Stimulated activated CD4-positive, alpha-beta T cell treated with anti-CD3 and anti-CD28 coated beads, Interleukin-1b, Interleukin-23, amount 100 ng/mL, for 4 hours (primary cell): ENCODE data around the gene CPNE6.
A peak's percentile ranks its signal among the peaks of the same experiment; 100 is the strongest.

Experiments
- DNase-seq, 2 donors: peaks; one replicate each; pipeline ENCODE4 v3.0.0-alpha.2; 2020; ENCODE audit warnings: low read depth in 2 of 2

Gene CPNE6

GRCh38 chr14:24054646-24055045 lies 16.7 kb upstream of the CPNE6 start:
- no peak for DNase-seq

DNA sequence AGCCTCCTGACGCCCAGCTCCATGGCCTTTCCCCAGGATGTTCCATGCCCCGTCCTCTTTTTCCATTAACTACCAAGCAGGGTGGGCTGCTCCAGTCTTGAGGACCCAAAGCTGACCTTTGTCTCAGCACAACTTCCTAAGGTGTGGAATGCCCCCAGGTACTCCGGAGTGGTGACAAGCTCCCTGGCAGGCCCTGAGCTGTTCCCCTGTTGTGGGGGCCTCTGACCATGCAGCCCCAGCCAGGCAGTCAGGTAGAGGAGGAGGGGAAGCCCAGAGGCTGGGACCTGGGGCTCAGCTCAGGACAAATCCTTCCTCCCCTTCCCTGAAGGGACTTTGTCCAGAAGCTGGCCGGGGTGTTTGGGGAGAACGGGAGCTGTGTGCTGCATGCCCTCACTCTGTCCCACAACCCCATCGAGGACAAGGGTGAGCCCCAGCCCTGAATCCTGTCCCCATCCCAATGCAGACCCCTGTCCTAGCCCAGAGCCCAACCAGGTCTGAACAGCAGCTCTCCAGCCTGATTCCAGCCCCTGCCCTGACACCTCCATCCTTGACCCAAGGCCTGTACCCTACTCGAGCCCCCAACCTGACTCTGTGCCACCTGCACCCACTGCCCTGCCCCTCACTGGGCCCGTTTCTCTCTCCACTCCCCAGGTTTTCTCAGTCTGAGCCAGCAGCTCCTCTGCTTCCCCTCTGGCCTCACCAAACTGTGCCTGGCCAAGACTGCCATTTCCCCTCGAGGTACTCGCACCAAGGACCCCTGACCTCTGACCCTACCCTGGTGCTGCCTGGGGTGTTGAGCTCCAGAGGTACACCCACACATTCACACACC lies 15.2 kb upstream of the CPNE6 start:
- DNase-seq, result no peak

DNA sequence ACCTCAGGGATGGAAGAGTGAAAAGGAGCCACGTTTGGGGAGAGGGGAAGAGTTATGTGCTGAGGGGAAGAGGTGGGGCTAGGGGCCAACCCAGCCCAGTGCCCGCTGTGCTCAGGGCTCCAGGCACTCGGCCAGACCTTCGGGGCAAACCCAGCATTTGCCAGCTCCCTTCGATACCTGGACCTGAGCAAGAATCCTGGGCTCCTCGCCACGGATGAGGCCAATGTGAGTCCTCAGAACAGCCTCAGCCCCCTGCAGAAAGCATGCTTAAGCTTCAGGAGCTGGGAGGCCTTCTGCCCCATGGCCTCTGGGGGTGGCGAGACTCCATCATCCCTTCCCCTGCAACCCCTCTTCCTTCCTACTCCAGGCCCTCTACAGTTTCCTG lies 14.6 kb upstream of the CPNE6 start:
- DNase-seq, result no peak

- no peak for DNase-seq
Measured at GRCh38 chr14:24057271-24057670, 14.1 kb upstream of the CPNE6 start.

DNA sequence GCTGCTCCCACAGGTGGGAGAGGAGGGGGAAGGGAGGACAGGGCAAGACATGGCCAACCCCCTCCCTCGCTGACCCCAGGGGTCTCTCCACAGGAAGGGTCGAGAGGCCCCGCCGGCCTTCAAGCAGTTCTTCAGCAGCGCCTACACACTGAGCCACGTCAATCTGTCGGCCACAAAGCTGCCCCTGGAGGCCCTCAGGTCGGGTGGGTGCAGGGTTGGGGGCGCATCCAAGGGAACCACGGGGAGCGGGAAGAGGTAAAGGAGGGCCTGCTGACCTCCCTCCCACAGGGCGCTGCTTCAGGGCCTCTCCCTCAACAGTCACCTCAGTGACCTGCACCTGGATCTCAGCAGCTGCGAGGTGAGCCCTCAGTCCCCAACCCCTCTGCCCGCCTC lies 13.5 kb upstream of the CPNE6 start:
- DNase-seq, result no peak

DNA sequence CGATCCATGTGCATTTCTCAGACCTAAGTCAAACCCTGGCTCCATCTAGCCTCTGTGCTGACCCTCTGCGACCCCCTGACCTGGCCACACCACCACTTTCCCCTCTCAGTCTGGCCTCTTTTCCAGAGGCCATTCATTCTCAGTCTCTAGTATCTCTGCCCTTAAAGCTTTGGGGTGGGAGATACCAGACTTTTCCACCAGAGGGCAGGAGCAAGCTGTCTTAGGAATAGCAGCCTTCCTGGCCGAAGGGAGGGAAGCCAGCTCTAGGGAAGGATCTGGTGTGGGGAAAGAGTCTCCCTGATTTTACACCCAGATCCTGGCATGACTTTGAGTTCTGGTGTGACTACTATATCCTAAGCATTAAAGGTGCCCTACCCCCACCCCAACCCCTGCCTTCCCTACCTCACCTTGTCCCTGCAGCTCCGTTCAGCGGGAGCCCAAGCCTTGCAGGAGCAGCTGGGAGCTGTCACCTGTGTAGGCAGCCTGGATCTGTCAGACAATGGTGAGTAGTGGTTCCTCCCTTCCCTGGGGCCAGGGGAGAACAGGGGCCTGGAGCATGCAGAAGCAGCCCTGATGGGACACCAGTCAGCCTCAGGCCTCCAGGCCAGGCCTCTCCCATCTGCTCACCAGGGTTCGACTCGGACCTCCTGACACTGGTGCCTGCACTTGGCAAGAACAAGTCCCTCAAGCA lies 13.0 kb upstream of the CPNE6 start:
- peak in 1 of 2 donors; percentile 51 for DNase-seq

DNA sequence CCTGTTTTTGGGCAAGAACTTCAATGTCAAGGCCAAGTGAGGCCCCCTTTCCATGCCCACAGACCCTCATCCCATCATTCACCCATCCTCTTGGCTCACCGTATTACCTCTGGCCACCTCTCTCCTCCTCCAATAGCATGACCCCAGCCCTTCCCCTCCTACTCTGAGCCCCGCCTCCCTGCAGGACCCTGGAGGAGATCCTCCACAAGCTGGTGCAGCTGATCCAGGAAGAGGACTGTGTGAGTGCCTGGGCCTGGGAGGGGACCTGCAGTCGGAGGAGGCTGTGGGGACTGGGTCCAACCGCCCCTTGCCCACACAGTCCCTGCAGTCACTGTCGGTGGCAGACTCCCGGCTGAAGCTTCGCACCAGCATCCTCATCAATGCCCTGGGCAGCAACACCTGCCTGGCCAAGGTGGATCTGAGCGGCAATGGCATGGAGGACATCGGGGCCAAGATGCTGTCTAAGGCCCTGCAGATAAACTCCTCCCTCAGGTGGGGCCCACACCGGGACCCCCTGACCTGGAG lies 12.3 kb upstream of the CPNE6 start:
- no peak for DNase-seq

DNA sequence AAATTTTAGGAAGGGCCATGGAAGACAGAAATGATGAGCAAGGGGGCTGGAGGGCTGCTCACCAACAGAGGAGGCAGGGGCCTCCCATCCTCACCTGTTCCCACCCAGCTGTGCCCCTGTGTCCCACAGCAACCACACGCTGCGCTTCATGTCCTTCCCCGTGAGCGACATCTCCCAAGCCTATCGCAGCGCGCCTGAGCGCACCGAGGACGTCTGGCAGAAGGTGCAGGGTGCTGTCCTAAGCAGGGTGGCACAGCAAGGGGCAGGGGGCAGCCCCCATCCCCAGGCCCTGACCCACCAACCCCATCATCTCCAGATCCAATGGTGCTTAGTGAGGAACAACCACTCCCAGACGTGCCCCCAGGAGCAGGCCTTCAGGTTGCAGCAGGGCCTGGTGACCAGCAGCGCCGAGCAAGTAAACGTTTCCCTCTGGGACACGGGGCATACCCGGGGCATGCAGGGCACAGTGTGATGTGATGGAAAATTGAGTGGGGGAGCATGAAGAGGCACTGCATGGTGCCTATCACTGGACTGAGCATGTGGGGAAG lies 11.4 kb upstream of the CPNE6 start:
- DNase-seq, result no peak

- DNase-seq, result no peak
Measured at GRCh38 chr14:24060443-24060842, 10.9 kb upstream of the CPNE6 start.

DNA sequence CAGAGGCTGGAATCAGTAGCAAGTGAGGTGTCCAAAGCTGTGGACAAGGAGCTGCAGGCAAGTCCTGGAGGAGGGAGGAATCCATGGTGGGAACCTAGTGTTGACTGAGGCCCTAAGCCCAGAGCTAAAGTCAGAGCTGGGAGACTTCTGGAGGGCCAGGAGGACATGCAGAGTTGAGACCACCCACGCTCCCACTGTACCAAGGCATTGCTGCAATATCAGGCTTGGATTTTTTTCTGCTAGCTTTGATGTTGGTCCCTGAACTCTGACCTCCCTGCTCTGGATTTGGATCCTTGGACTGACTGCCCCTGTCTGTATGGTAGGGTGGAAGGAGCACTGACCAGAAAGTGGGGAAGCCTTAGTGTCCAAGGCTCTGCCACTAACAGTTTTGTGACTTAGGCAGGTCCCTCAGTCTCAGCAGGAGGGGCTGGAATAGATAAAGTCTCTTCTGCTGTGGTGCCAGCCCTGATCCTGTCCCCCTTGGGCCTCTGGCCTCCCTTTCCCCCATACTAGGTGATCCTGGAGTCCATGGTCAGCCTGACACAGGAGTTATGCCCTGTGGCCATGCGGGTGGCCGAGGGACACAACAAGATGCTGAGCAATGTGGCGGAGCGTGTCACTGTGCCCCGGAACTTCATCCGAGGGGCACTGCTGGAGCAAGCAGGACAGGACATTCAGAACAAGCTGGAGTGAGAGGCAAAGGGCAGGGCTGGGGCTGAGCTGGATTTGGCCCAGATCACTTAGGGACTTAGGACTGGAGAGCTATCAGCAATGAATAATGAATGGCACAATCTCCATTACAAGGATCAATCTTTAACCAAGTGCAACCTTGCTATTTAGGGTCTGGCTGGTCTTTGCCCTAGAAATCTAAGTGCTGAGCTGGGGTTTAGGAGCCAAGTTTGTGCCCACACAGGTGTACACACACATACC lies 10.1 kb upstream of the CPNE6 start:
- DNase-seq, result no peak

- DNase-seq, result no peak
Measured at GRCh38 chr14:24062216-24062980, 9.0 kb upstream of the CPNE6 start.

DNA sequence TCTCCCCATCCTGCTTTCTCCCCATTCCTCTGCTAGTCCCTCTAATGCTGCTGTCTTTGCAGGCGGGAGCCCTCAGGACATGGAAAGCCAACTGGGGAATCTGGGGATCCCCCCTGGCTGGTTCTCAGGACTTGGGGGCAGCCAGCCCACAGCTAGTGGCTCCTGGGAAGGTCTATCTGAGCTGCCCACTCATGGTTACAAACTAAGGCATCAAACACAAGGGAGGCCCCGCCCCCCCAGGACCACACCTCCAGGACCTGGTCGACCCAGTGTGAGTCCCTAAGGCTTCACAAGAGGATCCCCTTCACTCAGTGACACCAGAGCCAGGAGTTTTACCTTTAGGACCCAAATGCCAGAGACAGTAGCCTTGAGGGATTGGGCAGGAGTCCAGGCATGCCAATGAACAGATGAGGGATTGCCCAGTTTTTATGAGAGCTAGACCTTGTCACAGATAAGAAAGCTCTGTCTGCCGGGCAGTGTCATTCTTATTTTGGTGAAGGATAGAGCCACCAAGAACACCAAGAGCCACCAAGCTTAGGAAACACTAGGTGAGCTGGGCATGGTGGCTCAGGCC lies 8.0 kb upstream of the CPNE6 start:
- no peak for DNase-seq

DNA sequence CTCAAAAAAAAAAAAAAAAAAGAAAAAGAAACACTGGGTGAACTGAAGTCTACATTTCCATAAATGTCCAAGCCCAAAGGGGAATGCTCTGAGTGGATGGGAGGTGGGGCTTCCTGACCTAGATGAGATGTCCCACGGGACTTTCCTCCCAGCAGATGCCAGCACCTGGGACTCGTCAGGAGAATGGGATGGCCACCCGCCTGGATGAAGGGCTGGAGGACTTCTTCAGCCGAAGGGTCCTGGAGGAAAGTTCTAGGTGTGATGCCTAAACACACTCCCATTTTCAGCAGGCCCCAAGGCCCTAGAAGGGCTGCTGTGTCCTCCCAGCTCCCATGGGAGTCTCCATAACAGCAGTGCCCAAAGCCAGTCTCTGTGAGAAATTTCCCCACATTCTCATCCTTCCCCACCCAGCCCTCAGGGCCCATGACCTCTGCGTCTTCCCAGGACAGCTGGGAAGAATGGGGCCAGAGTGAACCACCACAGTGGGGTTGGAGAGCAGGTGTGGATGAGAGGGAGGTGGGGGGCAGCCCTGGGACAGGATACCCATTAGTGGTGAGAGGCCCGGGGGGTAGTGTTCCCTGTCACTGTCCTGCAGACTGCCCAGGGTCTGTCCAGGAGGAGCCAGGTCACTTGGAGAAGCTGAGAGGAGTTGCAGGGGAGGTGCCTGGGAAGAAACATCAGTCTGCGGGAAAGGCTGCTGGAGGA lies 7.1 kb upstream of the CPNE6 start:
- DNase-seq, result no peak

DNA sequence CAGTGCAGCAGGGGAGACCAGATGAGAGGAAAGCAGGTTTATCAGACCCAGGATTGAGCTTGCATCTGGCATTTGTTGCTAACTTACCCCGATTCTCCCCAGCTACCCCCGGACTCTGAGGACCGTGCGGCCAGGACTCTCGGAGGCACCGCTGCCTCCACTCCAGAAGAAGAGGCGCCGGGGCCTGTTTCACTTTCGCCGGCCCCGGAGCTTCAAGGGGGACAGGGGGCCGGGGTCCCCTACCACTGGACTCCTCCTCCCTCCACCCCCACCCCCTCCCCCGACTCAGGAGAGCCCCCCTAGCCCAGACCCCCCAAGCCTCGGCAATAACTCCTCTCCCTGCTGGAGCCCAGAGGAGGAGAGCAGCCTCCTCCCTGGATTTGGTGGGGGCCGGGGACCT lies 6.5 kb upstream of the CPNE6 start:
- no peak for DNase-seq

DNA sequence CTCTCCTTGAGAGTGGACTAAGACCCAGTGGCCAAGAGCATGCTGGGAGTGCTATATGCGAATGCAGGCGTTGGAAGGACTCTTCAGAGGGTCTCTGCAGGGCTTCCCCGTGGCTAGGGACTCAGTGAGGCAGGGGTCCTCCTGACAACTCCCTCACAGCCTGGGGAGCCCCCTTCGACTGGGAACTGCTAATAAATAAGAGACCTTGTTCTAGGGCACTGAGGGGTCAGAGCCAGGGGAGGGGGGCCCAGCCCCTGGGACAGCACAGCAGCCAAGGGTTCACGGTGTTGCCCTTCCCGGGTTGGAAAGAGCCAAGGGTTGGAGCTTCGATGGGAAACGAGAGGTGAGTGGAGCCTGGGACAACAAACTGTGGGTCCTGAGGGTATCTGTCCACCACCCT lies 6.0 kb upstream of the CPNE6 start:
- no peak for DNase-seq

- no peak for DNase-seq
Measured at GRCh38 chr14:24066496-24067132, 4.7 kb upstream of the CPNE6 start.

GRCh38 chr14:24067133-24068082 lies 4.0 kb upstream of the CPNE6 start:
- no peak for DNase-seq

GRCh38 chr14:24068711-24069410 lies 2.5 kb upstream of the CPNE6 start:
- DNase-seq, result no peak
